GM12874 (cell line): Measurements from ENCODE around the gene PLA2G2D.

Experiments used
- TF ChIP-seq, protein P1 (sequence below): IDR thresholded peaks from 2 replicates; pipeline ENCODE4 v1.5.1; 2011; ENCODE audit warnings: low read depth, mild to moderate bottlenecking, control low read depth, low read length, moderate library complexity; ENCODE audit not compliant: insufficient read depth

The PLA2G2D gene

DNA sequence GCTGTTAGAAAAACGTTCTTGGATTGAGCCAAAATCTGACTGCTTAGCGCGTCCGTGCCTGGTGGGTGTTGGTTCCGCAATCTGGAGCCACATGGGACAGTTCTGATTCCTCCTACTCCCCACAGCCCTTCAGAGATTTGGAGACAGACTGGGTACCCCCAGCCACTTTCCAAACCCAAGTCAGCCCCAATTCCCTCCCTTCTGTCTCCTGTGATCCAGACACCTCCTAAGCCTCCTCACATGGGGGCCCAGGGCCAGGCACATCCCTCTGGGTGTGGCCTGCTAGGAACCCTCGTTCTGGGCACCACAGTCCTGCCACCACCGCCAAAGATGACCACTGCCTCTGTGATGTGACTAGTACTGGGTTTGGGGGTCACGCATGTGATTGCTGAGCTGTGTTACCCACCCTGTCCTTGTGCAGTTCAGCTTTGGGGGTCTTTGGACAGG, 44.6 kb downstream of the PLA2G2D start:
- TF ChIP-seq, protein P1, sequence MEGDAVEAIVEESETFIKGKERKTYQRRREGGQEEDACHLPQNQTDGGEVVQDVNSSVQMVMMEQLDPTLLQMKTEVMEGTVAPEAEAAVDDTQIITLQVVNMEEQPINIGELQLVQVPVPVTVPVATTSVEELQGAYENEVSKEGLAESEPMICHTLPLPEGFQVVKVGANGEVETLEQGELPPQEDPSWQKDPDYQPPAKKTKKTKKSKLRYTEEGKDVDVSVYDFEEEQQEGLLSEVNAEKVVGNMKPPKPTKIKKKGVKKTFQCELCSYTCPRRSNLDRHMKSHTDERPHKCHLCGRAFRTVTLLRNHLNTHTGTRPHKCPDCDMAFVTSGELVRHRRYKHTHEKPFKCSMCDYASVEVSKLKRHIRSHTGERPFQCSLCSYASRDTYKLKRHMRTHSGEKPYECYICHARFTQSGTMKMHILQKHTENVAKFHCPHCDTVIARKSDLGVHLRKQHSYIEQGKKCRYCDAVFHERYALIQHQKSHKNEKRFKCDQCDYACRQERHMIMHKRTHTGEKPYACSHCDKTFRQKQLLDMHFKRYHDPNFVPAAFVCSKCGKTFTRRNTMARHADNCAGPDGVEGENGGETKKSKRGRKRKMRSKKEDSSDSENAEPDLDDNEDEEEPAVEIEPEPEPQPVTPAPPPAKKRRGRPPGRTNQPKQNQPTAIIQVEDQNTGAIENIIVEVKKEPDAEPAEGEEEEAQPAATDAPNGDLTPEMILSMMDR, result no peak

DNA sequence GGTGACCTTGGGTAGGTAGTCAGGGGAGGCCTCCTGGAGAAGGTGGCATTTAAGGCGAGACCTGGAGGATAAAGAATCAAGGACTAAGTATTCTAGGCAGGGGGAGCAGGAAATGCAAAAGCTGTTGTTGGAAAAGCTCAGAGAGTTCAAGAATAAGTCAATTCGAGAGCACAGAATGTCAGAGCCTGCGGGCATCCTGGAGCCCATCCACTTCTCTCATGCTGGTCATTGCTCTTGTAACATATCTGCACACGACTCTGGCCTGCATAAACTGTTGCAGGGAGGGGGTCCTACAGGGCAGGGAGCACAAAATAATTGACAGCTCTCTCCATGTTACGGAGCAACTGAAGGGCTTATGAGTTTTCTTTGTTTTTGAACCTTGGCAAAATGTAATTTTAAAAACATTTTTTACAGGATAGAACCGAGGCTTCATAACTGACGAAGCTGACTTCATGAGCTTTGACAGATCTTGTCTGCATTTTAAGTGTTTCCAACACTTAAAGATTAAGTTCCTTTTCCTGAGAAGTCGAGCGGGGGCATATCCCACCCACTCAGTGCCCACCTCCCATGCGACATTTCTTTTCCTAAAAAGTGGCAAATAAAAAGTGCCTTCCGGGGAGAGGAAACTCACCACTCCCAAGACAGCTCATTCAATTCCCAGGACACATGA, 45.1 kb downstream of the PLA2G2D start:
- TF ChIP-seq, protein P1, result no peak

GRCh38 chr1:20073256-20073655, 46.1 kb downstream of the PLA2G2D start:
- TF ChIP-seq, protein P1, result no peak

DNA sequence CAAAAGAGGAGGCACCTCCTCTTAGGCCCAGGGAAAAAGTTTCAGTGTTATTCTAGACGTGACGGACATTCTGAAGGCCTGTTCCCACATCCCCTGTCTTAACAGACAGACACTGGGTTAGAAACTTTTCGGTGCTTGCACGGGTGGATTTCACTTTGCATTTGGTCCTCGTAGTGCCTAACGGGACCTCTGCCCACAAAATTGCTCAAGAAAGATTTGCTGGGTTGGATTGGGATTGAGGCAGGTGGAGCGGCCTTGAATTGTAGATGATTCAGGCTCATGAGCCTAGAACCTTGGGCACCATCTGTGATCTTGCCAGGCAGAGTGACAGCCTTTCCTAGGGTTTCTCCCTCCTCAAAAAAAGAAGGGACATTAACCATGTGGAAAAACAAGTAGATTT, 46.6 kb downstream of the PLA2G2D start:
- TF ChIP-seq, protein P1, result no peak

GRCh38 chr1:20071416-20071815, 47.9 kb downstream of the PLA2G2D start:
- TF ChIP-seq, protein P1, result no peak

DNA sequence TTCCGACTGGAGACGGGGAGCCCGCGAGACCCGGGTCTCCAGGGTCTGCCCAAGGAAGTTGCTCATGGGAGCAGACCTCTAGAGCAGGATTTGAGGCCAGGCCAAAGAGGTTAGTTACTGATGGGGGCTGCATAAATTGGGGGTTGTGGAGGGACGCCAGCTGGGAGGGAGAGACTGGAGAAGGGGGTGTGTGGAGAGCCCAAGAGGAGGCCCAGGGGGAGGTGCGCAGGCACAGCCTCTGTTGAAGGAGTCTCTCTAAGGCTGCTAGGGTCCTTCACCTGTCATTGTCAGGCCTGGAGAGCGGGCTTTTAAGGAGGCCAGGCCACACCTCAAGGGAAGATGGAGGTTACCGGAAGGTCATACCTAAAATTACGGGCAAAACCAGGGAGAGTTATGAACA, 49.0 kb downstream of the PLA2G2D start:
- TF ChIP-seq, protein P1, result no peak

- TF ChIP-seq, protein P1, result no peak
Observed at GRCh38 chr1:20069874-20070273, 49.5 kb downstream of the PLA2G2D start, which contains the start of gene PLA2G5. Gene PLA2G5 (plus strand): TSS chr1:20070194. CDS start chr1:20084831, 14,637 bp downstream.
